ENCODE results near the gene SHC2.
A peak's percentile ranks its signal among the peaks of the same experiment; 100 is the strongest.
"Not testable (repeated sequence)": the region's sequence is repeated elsewhere in the genome, so short reads cannot be mapped to it uniquely, and the experiment has no call there.

Gene SHC2

DNA sequence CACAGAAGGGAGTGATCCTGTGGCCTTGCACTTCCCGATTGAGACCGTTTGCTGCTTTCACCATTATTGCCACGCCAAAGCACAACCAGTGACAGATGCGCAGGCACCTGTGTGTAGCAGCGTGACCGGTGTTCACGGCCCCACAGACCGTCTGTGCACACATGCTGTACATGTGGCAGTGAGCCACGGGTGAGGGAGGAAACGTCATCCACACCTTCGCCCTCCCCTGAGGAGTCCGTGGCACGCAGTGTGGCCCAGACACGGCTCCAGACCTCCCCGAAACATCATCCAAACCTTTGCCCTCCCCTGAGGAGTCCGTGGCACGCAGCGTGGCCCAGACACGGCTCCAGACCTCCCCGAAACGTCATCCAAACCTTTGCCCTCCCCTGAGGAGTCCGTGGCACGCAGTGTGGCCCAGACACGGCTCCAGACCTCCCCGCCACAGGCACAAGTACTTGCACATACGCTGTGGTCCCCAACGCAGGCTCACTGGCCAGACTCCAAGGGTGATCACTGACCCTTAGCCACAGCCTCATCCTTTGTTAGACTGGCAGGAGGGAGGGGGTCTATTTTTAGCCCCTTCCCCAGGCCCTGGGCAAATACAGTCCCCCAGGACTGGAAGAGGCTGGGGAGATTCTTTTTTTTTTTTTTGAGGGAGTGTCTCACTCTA, 7.9 kb upstream of the SHC2 start:
- no peak for DNase-seq

DNA sequence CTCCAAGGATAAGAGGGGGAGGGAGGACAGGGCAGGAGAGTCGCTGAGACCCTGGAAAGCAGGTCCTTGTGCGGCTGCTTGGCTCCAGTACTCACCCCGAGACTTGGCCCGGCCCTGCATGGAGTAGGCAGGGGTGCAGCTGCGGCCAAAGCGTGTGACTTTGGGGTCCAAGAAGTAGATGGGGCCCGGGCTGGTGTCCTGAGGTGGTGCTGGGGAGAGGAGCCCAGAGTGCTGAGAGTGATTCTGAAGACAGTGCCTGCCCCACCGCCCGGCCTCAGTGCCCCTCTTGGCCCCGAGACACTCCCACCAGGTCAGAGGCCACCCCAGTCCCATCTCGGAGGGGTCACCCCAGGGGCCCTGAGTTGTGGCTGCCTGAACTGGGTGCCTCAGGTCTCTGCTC, 6.7 kb upstream of the SHC2 start:
- DNase-seq: no peak

DNA sequence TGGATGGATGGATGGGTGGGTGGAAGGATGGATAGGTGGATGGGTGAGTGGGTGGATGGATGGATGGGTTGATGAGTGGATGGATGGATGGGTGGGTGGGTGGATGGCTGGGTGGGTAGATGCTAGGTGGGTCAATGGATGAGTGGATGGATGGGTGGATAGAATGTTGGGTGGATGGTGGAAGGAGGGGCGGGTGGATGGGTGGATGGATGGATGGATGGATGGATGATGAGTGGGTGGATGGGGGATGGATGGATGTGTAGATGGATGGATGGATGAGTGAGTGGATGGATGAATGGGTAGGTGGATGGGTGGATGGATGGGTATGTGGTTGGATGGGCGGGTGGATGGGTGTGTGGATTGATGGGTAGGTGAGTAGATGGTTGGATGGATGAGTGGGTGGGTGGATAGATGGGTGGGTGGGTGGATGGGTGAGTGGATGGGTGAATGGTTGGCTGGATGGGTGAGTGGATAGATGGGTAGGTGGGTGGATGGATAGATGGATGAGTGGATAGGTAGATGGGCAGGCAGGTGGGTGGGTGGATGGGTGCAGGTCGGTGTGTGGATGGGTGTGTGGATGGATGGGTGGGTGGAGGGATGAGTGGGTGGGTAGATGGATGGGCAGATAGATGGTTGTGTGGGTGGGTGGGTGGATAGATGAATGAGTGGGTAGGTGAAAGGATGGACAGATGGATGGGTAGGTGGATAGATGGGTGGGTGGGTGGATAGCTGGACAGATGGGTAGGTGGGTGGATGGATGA, 4.4 kb upstream of the SHC2 start:
- DNase-seq: no peak

DNA sequence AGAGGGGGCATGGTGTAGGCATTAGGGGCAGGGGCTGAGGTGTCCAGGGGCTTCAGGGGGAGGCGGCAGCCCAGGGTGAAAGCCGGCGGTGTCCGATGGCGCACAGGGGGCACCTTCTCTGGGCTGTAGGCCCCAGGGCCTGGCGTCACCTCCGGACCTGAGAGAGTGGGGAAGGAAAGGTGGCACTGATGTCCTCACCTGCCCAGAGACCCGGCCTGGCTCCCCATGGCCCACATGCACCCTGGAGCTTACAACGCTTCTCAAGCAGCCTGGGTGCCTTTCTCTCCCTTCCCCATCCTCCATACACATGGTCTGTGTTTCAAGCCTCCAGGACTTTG, 3.3 kb upstream of the SHC2 start:
- no peak for DNase-seq

DNA sequence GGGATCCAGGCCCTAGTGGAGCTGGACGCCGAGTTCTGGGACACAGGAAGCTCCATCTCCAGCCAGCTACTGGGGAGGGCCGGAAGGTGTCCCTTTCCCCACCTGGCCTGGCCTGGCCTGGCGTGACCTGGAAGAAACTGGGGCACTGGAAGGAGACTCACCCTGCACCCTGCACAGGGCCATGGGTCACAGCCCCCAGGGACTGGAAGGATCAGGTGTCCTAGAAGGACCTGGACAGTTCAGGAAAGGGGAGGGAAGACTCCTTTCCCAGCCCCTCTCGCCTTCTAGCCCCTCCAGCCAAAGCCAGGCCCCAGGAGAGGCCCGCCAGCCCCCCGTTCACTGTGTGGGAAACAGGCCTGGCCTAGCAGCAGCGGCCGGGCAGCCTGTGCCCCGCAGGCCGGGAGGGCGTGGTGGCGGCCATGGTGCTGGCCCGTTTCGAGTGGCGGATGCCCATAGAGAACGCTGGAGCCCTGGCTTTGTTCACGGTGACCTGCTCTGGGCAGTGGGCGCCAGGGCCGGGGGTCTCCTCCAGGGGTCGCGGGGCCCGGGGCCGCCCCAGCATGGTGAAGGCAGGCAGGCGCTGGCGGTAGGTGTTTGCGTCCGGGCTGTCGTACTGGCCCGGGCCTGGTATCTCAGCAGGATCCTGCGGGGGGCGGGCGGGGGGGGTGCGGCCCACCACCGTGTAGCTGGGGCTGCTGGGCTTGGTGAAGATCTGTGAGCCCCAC, 2.8 kb upstream of the SHC2 start:
- no peak for DNase-seq

DNA sequence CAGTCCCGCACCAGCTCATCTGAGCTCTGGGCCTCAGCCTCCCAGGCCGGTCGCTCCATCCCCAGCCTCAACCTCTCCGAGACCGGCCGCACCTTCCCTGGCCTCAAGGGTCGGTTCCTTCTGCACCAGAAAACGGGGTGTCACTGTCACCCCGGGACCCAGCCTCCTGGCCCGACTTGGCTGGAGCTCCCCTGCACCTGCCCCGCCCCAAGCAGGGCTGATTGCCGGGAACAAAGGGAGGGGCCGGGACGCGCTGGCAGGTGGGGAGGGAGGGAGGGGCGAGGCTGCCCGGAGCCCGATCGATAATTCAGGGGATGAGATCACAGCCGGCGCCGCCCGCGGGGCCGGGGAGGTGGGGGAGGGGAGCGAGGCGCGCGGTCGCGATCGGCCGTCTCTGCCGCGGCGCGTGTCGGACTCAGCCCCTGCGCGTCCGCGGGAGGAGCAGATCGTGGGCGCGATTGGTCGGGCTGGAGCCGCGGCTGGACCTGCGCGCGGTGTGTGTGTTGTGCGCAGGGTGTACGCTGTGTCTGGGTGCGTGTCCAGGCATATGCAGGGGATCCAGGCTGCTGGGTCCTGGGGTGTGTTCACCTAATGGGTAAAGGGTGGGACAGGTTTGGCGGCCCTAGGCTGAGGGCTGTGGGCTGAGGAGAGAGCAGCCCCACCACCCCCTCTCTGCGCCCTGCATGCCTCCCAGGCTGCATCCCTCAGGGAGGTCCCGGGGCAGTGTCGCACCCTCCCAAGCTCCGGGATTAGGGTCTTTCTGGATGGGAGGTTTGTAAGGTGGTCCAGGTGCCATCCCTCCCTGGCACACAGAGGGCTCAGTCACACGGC, 1.1 kb upstream of the SHC2 start:
- DNase-seq: peak in 1 of 2 donors; percentile 16

DNA sequence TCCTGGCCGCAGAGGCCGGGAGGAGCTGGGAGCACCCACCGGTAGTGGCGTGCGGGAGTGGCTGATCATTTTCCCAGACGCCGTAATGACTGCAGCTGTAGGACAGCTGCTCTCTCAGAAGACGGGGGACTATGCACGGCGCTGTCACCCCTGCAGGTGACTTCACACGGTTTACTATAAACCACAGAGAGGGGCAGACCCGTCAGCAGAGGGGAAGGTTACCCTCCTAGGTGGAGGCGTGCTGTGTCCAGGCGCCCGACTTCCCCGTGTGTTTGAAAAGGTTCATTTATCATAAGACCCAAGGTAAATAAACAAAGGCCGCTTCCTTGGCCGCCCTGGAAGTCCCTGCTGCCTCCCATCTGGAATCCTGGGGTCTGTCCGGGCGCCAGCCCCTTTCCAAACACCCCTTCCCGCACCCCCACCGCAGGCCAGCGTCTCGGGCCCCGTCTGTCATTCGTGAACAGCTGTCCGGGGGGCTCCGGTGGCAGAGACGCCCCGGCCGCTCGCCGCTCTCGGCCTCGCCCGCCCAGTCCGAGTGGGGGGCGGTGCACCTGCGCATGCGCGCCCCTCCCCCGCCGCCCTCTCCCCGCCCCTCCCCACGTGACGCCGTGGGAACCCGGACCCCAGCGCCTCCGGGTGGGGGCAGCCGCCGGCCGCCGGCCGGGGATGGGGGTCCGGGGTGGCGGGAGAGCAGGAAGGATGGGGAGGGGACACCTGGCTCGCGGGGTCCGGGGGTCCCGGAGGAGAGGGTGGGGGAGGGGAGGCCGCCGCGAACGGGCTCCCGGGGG, 915 bp downstream of the SHC2 start:
- DNase-seq: peak in 1 of 2 donors; percentile 19

DNA sequence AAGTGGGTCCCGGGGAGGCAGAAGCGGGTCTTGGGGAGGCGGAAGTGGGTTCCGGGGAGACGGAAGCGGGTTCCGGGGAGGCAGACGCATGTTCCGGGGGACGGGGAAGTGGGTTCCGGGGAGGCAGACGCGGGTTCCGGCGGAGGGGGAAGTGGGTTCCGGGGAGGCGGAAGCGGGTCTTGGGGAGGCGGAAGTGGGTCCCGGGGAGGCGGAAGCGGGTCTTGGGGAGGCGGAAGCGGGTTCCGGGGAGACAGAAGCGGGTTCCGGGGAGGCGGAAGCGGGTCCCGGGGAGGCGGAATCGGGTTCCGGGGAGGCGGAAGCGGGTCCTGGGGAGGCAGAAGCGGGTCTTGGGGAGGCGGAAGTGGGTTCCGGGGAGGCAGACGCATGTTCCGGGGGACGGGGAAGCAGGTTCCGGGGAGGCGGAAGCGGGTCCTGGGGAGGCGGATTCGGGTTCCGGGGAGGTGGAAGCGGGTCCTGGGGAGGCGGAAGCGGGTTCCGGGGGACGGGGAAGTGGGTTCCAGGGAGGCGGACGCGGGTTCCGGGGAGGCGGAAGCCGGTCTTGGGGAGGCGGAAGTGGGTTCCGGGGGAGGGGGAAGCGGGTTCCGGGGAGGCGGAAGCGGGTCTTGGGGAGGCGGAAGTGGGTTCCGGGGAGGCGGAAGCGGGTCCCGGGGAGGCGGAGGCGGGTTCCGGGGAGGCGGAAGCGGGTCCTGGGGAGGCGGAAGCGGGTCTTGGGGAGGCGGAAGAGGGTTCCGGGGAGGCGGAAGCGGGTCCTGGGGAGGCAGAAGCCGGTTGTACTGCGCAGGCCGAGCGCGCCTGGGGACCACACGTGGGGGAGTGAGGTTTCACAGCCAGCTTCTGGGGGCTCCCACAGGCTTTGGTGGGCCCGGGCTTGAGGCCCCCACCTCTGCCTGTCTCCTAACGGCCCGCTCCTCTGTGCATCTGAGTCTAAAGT, 2.5 kb downstream of the SHC2 start:
- no peak for DNase-seq

DNA sequence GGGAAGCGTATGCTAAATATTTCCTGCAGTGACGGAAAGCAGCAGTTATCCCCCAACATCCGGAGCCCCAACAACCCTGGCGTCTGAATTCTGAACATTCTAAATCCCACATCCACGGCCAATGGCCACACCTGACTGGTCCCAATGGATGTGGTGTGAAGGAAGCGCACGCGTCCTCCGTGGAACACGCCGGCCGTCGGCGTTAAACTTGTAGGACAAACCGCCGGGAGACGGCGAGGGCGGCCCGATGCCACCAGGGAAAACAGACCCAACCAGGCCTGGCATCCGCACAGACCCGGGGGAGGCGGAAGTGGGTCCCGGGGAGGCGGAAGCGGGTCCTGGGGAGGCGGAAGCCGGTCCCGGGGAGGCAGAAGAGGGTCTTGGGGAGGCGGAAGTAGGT, 3.2 kb downstream of the SHC2 start:
- DNase-seq: no peak

DNA sequence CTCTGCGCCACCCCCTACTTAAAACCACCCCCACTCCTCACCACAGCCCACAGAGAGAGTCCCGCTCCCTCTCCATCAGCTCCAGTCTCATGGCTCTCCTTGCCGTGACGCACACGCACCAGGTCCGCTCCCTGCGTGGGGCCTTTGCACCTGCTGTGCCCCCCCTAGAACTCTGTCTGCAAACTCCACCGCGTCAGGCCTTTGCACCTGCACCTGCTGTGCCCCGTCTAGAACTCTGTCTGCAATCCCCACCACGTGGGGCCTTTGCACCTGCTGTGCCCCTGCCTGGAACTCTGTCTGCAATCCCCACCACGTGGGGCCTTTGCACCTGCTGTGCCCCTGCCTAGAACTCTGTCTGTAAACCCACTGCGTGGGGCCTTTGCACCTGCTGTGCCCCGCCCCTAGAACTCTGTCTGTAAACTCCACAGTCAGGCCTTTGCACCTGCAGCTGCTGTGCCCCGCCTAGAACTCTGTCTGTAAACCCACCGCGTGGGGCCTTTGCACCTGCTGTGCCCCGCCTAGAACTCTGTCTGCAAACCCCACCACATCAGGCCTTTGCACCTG, 4.2 kb downstream of the SHC2 start:
- no peak for DNase-seq

DNA sequence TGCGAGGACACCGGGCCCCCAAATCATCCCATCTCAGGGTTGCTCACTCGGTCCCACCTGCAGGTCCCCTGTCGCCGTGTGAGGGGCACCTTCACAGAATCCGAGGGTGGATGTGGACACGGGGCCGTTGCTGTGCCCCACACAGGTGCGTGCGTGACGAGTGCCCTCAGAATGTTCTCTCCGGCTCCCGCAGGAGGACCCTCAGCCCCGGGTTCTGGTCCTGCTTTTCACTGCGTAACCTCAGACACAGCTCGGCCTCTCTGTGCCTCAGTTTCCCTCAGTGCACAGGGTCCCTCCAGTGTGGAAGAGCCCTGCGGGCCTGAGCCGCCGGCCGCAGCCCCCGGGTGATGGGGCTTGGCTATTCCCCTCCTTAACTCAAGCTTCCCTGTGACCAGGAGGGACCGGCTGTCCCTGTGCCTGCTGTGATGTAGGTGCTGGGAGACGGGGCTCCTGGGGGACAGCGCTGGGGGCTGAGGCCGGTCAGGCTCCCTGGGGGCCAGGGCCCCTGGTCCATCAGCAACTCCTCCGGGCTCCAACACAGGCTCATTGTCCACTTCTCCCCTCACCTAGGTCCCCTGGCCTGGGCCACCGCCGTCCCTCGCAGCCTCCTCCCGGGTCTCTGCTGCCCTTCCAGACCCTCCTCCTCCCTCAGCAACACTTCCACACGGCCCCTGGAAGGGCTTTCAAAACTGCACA, 4.8 kb downstream of the SHC2 start:
- DNase-seq: no peak

DNA sequence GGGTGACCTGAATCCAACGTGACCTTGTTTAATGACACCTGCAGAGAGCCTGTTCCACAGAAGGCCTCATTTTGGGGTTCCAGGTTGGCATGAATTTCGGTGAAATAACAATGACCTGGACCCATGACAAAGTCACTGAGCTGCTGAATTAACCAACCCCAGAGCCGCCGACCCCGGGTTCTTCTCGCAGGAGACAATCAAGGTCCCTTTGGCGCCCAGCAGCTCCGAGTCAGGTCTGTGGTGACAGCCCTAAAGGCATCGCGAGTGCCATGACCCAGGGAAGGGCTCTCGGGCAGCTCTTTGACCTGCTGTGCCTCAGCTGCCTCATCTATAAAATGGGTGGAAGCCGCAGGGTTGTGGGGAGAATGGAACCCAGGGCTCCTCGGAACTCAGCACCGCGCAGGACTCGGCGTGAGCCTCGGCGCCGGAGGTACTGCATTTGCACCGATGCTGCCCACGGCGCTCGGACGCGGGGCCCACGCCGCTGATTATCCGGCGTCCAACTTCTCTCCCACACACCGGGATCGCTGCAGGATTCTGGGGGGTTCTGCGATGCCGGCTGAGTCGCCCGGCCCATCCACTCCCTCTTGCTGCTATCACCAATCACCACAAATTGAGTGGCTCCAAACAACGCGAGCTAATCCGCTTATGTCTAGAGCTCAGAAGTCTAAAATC, 5.7 kb downstream of the SHC2 start:
- DNase-seq: no peak

DNA sequence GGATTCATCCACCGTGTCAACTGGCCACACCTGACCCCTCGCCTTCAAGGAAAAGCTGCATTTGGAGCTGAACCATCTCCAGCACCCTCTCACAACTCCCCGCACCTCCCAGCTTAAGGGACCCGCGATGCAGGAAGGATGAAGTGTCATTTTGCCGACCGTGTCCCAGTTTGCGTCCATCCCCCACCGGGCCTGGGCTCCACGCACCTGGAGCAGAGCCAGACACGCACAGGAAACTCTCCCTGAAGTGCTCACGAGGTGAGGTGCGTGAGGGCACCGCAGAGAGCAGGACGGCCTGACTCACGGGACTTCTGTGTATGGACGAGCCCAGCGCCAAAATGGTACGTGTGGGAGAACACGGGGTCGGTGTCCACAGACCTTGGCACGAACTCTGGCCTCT, 7.2 kb downstream of the SHC2 start:
- DNase-seq: no peak

DNA sequence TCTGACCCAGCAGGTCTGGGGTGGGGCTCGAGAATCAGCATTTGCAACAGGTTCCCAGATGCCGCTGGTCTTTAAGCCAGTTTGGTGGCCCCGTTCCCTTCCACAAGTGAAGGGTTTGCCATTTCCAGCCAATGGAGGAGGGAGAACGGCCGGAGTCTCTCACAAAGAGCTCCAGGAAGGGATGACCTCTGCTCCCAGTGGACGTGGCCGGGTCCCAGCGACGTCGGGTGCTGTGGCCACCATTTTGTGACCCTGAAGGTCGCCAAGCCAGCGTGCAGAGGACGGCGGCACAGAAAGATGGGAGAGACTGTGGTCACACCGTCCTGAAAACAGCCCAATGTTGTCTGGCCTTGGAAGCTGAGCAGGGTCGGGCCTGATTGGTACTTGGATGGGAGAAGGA, 8.0 kb downstream of the SHC2 start:
- DNase-seq: no peak

DNA sequence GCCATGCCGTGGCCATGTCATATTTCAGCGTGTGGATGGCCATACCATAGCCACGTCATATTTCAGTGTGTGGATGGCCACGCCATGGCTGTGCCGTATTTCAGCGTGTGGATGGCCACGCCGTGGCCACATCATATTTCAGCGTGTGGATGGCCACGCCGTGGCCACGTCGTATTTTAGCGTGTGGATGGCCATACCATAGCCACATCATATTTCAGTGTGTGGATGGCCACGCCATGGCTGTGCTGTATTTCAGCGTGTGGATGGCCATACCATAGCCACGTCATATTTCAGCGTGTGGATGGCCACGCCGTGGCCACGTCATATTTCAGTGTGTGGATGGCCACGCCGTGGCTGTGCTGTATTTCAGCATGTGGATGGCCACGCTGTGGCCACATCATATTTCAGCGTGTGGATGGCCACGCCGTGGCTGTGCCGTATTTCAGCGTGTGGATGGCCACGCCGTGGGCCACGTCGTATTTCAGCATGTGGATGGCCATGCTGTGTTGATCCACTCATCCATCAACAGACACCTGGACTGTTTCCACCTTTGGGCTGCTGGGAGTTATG, 9.8 kb downstream of the SHC2 start:
- not testable (repeated sequence) for DNase-seq

DNA sequence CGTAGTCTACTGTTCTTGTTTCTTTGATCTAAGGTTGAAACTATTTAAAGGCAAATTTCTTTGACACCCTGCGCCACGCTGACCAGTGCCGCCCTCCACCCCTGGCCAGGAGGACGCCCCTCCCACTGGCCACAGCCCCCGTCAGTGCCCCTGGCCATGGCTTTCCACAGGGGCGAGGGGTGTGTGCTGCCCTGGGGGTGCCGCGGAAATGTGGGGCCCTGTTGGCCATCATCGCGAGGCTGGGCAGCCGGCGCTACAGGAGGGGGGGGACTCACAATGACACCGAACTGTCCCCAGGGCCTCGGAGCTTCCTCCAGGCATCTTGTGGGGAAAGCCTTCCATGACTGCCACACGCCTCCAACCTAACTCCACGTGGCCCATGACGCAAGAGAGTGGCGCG, 10.9 kb downstream of the SHC2 start:
- no peak for DNase-seq

DNA sequence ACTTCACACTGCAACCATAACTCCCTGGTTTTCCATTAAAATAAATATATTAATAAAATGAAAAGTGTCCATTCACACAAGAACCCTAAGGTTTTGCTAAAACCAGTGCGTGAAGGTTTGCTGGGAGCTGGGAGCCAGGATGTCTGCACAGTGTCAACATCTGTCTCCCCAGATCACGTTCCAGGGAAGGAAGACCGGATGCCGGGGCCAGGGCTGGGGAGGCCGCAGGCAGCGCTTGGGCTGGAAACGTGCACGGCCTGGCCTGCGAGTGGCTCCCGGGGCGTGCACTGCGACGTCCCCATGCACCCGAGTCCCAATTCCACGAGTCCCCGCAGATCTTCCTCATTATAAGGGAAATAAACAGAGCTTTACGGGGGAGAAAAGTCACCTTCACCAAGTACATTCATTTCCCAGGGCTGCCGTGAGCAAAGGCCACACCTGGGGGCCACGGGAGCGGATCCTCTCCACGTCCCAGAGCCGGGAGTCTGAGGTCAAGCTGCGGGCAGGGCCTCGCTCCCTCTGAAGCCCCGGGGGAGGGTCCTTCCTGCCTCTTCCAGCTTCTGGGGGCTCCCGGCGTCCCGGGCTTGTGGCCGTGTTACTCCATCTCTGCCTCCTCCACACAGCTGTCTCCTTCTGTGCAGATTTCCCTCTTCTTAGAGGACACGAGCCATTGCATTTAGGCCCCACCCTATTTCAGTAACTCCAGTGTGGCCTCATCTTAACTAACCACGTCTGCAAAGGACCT, 12.8 kb downstream of the SHC2 start:
- DNase-seq: no peak

DNA sequence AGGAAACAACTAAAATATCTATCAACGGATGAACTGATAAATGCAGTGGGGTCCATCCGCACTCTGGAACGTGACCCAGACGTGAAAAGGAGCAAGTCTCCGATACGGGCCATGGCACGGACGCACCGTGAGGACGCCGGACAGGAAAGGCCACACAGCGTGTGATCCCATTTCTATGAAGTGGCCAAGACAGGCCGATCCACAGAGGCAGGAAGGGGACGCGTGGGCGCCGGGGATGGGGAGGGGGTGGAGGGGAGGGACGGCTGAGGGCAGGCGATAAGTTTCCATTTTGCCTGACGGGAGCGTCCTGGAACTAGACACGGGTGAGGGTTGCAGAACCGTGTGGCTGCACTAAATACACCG, 13.8 kb downstream of the SHC2 start:
- DNase-seq: no peak

All from stimulated activated CD4-positive, alpha-beta T cell treated with anti-CD3 and anti-CD28 coated beads, Interleukin-2, amount 100 ng/mL, for 24 hours (primary cell).